ENCODE data around the gene NOL6.
A peak's percentile ranks its signal among the peaks of the same experiment; 100 is the strongest.

The NOL6 gene

DNA sequence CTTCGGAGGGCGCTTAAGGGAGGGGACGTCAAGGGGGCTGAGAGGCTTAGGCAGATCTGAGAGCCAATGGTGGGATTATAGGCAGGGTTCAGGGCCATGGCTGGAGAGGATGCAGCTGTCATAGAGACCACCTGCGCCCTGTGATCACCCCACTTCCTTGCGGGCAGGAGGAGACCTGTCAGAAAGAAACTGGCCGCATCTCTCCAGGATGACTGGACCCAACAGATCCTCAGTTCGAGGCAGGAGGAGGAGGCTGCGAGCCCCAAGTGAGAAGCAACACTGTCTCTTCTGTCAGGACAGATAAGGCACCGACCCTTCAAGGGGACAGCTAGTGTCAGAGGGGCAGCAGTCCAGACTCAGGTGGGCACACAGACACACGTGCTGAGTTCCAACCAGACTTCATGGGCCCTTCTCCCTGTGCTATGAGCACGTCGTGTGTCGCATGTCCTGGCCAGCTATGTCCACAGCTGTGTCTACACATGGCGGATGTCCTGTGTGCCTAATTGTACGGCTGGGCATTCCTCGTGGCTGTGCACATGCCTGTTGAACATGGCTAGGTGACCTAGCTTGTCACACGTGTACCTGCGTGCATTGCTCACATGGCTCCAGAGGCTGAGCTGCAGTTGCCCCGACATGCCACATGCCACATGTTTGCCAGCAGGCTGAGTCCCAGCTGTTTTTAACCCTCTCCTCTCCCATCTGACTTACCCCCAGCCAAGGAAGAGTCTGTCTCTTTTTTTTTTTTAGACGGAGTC, 25.7 kb downstream of the NOL6 start:
- Mint-ChIP-seq H3K4me1 (peaks cover 47% of the 10 kb centered on the region), H3K36me3 (ENCODE audit: low read depth) (no peaks in the 10 kb centered on the region), H3K27ac (peak overlapping the region; percentile 35), H3K9me3 (no peaks in the 10 kb centered on the region), H3K4me3 (peak overlapping the region; percentile 72), H3K27me3 (no peaks in the 10 kb centered on the region)
- ATAC-seq (no peak), DNase-seq (no peak)

DNA sequence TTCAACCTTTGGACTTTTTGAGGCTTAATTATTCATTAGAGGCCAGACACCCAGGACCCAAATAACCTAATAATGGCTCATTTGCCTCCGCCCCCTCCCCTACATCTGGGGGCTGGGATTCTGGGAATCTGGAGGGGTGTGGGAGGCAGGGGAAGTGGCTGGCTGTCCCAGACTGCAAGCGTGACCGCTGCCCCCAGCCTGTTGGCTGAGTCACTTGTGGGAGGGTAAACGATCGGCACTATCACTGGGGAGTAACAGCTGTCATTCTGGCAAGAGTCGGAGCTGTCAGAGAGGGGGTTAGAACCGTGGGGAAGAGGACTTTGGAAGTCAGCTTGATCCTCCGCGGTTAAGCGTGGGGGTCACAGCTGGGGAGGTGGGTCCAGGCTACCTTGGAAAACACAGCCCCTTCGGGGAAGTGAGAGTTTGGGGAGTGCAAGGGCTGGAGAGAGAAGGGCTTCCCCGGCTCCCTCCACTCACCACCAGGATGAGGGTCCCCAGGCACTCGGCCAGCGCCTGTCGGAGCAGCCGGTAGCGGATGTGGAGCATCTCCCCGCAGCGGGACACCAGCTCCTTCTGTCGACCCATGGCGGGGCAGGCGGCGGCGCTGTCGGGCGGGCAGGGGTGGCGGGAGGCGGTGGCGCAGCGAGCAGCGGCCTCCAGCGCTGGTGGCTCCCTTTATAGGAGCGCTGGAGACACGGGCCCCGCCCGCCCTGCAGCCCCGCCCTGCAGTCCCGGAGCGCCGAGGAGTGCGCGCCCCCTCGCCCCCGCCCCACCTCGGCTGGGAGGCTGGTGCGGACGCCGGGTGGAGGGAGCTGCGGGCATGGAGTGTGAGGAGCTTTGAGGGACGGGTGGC, 26.6 kb downstream of the NOL6 start, which contains the start of gene AQP3:
Gene AQP3, minus strand, starts transcription at position 648 of the 853 bp plus-strand sequence. Its CDS starts 63 bp downstream, at position 585.
- Mint-ChIP-seq H3K27me3 (no peaks in the 10 kb centered on the region), H3K36me3 (ENCODE audit: low read depth) (no peaks in the 10 kb centered on the region), H3K9me3 (no peaks in the 10 kb centered on the region), H3K4me3 (peak within 1 kb of the TSS; percentile 75), H3K4me1 (peaks cover 41% of the 10 kb centered on the region), H3K27ac (peak within 1 kb of the TSS; percentile 94)
- DNase-seq = peak; percentile 66
- peak; percentile 72 for ATAC-seq

DNA sequence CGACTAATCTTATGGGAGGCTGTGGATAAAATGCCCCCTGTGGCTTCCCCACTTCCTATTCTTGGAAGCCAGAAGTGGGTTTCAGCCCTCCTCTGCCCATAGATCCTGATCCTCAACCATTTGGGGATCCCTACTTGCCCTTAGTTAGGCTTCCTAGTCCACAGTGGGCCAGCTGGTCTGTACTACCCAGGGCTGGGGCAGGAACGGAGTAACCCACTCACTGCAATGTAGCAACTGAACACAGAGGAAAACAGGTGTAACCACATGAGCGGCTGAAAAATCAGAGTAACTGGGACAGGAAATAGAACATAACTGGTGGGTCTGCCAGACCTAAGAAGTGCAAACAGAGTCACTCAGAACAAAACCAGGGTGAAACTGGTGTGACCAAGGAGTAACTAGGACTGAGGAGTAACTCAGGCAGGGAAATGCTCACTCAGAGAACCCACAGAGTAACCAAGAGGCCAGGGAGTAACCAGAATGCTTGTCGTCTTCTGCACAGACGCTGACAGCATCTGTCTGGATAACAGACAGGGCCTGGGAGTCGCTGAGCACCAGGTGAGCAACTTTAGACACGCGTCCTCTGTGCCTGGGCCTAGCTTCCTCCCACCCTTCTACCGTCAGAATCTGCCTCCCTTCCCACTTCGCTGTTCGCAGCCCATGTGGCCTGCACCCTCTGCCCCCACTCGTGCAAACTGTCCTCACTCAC, 27.3 kb downstream of the NOL6 start:
- ATAC-seq (peak; percentile 86), DNase-seq (peak; percentile 44)
- Mint-ChIP-seq H3K36me3 (ENCODE audit: low read depth) (no peaks in the 10 kb centered on the region), H3K27ac (peak overlapping the region; percentile 94), H3K27me3 (no peaks in the 10 kb centered on the region), H3K9me3 (no peaks in the 10 kb centered on the region), H3K4me1 (peaks cover 39% of the 10 kb centered on the region), H3K4me3 (peak overlapping the region; percentile 75)

DNA sequence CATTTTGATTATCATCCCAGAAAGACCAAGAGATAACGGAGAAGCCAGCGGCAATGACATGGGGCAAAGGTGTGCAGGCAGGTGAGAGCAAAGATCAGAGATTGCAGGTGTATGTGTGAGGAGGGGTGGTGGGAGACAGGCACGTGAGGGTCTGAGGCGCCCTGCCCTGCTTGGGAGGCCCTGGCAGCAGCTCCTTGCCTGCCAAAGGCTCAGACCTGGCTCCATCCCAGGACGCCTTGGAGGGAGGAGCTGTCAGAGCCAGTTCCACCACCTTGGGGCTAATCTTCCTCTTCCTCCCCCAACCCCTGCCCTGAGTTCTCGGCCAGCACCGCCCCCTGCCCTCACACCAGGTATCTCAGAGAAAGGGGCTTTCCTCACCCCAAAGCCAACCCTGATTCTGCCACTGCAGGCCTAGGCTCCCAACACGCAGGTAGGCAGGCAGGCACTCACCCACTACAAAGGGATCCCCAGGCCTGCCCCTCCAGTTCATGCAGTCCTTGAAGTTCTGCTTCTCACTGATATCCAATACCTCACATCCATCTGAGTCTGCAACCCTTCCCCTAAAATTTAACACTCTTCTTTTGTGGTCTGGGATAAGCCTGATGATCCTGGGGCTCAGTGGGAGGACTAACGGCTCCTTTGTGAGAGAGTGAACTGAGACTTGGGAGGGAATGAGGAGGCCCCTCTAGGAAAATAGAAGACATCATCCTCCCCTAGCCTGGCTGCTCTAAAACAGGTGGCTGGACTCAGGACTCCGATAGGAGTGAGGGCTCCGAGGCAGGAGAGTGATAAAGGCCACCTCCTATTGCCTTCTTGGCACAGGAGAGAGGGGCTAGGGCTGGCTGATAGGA, 28.1 kb downstream of the NOL6 start:
- ATAC-seq = no peak
- no peak for DNase-seq
- Mint-ChIP-seq H3K4me1 (peaks cover 39% of the 10 kb centered on the region), H3K27me3 (no peaks in the 10 kb centered on the region), H3K27ac (peak overlapping the region; percentile 94), H3K9me3 (no peaks in the 10 kb centered on the region), H3K4me3 (no peak overlapping the region), H3K36me3 (ENCODE audit: low read depth) (no peaks in the 10 kb centered on the region)

DNA sequence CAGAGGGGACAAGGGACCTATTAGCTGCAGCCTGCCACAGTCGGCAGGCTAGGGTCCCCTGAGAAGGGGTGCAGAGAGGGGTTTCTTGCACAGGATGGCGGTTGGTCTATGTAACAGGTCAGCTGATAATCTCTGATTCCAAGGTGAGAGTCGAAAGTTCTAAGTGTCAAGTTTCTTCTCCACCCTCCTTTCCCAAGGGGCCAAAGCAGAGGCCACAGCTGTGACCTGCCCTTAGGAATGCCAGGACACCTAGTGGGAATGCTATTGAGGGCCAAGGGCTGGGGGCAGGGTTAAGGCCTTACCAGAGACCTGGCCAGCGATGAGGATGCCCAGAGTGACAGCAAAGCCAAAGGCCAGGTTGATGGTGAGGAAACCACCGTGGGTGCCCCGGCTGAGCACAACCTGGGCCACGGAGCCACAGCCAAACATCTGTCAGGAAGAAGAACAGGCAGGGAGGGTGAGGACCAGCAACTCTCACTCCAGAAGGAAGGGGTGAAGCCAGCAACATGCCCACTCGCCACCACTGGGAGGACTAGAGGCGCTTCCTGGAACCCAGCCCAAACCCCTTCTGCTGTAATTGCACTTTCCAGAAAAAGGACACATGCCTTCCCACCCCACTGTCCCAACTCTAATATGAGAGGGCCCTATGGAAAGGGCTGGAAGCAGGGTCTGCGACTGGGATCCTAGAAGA, 30.1 kb downstream of the NOL6 start:
- H3K27me3 Mint-ChIP-seq = no peaks in the 10 kb centered on the region
- DNase-seq (no peak), ATAC-seq (no peak)
- peaks cover 37% of the 10 kb centered on the region for H3K4me1 Mint-ChIP-seq
- no peaks in the 10 kb centered on the region for H3K9me3 Mint-ChIP-seq
- H3K4me3 Mint-ChIP-seq = no peak overlapping the region
- no peaks in the 10 kb centered on the region for H3K36me3 Mint-ChIP-seq (ENCODE audit: low read depth)
- H3K27ac Mint-ChIP-seq = no peak overlapping the region

DNA sequence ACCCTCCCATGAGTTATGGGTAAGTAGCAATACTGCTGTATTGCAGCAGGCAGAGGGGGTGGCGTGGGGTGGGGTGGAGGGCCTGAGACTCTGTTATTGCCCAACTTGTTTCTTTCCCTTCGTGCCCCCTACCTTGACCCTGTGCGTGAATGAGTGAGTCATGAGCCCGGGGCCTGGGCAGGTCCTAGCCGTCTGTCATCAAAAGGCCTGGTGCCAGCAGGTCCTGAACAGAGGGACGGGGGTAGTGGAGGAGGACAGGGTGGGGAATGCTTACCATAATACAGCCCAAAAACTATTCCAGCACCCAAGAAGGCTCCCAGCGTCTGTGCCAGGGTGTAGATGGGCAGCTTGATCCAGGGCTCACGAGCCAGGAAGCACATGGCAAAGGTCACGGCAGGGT, 30.7 kb downstream of the NOL6 start:
- Mint-ChIP-seq H3K27ac (no peak overlapping the region), H3K4me1 (peaks cover 32% of the 10 kb centered on the region), H3K36me3 (ENCODE audit: low read depth) (no peaks in the 10 kb centered on the region), H3K4me3 (no peak overlapping the region), H3K27me3 (no peaks in the 10 kb centered on the region), H3K9me3 (no peaks in the 10 kb centered on the region)
- no peak for ATAC-seq
- DNase-seq = no peak

DNA sequence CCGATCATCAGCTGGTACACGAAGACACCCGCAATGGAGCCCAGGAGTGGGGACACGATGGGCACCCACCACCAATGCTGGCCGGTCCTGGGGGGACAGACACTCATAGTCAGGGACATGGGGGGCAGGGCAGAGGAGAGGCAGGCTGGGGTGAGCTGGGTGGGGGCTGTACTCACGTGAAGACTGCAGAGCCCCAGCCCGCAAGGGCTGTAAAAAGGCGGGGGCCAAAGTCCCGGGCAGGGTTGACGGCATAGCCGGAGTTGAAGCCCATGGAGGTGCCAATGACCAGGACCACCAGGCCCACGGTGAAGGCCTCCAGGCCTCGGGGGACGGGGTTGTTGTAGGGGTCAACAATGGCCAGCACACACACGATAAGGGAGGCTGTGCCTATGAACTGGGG, 31.6 kb downstream of the NOL6 start:
- no peak for DNase-seq
- H3K4me1 Mint-ChIP-seq = peaks cover 29% of the 10 kb centered on the region
- no peaks in the 10 kb centered on the region for H3K36me3 Mint-ChIP-seq (ENCODE audit: low read depth)
- ATAC-seq = no peak
- H3K27me3 Mint-ChIP-seq = no peaks in the 10 kb centered on the region
- H3K27ac Mint-ChIP-seq = no peak overlapping the region
- no peak overlapping the region for H3K4me3 Mint-ChIP-seq
- H3K9me3 Mint-ChIP-seq = no peaks in the 10 kb centered on the region

DNA sequence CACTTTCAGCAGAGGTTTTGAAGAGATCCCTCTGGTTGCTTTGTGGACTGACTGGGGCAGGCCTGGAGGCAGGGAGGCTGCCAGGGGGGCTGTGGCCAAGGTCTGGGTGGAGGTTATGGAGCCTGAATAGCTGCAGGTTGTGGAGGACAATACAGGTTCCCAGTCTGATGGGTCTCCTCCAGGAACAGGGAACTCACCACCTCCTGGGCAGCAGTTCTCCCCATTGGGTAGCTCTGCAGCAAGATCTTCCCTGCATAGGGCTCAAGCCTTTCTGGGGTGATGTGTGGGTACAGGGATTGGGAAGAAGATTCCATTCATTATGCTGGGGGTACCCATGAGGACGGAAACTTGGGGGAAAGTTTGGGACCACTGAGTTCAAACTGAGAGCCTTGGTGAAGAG, 33.1 kb downstream of the NOL6 start:
- H3K4me3 Mint-ChIP-seq = no peak overlapping the region
- no peaks in the 10 kb centered on the region for H3K9me3 Mint-ChIP-seq
- ATAC-seq = peak; percentile 8
- peaks cover 14% of the 10 kb centered on the region for H3K4me1 Mint-ChIP-seq
- H3K27ac Mint-ChIP-seq = peak overlapping the region; percentile 5
- no peak for DNase-seq
- no peaks in the 10 kb centered on the region for H3K27me3 Mint-ChIP-seq
- no peaks in the 10 kb centered on the region for H3K36me3 Mint-ChIP-seq (ENCODE audit: low read depth)

DNA sequence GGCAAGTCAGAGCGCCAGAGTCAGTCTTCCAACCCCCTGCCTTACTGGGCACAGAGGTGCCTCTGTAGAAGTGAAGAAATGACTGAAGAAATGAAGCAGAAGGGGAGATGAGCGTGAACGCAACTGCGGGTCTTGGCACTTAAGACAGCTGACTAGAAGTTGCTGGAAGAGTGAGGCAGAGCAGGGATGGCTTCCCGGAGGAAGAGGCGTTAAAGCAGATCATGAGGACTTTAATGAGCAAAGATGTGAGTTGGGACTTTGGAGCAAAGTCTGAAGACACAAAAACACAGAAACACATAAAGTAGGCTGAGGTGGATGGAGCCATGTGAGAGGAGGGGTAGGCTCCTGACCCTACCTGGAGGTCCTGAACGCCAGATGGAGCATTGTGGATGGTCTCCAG, 33.5 kb downstream of the NOL6 start:
- DNase-seq (no peak), ATAC-seq (no peak)
- Mint-ChIP-seq H3K4me3 (no peak overlapping the region), H3K27me3 (no peaks in the 10 kb centered on the region), H3K4me1 (peaks cover 9% of the 10 kb centered on the region), H3K27ac (peak overlapping the region; percentile 5), H3K36me3 (ENCODE audit: low read depth) (no peaks in the 10 kb centered on the region), H3K9me3 (no peaks in the 10 kb centered on the region)

DNA sequence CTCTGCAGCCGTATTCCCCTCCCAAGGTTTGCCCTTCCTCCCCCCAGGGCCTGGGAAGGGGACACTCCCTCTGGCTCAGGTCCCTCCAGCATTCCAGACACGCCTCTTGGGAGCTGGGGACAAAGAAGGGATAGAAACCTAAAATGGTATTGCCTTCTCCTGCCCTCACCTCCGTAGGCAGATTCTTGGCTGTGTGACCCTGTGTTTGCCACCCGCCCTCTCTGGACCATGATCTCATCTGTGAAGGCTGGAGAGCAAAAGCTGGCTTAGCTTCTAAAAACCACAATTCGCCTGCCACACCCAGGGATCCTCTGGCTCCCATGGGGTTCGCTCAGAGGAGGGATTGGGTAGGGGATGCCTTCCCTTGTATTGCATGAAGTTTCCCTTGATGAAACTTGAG, 34.0 kb downstream of the NOL6 start:
- Mint-ChIP-seq H3K9me3 (no peaks in the 10 kb centered on the region), H3K4me1 (peaks cover 5% of the 10 kb centered on the region), H3K27me3 (no peaks in the 10 kb centered on the region), H3K4me3 (no peak overlapping the region), H3K36me3 (ENCODE audit: low read depth) (no peaks in the 10 kb centered on the region), H3K27ac (no peak overlapping the region)
- ATAC-seq (no peak), DNase-seq (no peak)

DNA sequence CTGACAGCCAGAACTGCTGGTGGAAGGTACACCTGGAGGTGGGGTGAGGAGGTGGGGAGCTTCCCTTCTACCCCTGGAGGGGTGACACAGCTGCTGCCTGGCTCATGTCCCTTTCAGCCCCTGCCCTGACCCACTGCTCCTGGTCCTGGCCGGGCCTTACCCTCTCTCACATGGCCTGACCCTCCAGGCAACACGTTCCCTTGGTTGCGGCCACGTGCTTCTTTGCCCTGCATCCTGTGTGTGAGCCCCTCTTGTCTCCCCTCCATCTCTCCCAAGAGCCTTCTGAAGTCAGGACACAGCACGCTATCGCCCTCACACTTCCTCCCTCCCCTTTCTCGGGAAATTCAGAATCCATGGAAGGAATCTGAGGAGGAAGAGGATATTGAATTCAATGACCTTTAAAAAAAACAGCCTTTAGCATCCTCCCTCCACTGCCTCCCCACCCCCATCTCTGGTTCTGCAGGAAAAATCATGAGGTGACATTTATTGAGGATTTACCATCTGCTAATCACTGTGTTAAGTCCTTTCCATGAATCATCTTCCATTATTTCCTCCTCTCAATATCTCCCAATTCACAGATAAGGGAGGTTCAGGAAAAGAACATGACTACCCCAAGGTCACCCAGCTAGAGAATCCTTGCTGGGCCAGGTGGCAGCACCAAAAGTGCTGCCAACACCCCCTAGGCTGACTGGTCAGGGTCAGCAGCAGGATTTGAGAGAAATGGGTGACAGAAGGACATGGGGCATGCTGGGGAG, 34.6 kb downstream of the NOL6 start:
- Mint-ChIP-seq H3K4me1 (peaks cover 3% of the 10 kb centered on the region), H3K27me3 (no peaks in the 10 kb centered on the region), H3K9me3 (no peaks in the 10 kb centered on the region), H3K4me3 (no peak overlapping the region), H3K36me3 (ENCODE audit: low read depth) (no peaks in the 10 kb centered on the region), H3K27ac (no peak overlapping the region)
- ATAC-seq = no peak
- DNase-seq = no peak

DNA sequence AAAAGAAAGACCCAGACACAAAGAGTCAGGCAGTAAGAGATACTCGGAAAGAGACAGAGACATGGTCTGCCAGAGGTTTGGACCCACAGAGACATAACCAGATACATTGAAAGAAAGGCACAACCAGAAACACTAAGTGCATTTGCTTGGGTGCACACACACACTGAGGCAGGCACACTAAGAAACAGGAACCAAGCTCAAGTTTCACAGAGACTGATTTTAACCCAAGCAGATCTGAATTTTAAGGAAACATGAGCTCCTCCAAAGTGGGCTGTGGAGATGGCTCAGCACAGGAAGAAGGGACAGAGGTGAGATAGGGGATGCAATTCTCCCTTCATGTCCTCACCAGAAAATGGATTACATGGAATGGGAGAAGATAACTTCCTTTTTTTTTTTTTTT, 35.8 kb downstream of the NOL6 start:
- no peak for DNase-seq
- H3K9me3 Mint-ChIP-seq = no peaks in the 10 kb centered on the region
- H3K4me3 Mint-ChIP-seq = no peak overlapping the region
- ATAC-seq = no peak
- H3K4me1 Mint-ChIP-seq = peaks cover 3% of the 10 kb centered on the region
- no peaks in the 10 kb centered on the region for H3K36me3 Mint-ChIP-seq (ENCODE audit: low read depth)
- H3K27ac Mint-ChIP-seq = no peak overlapping the region
- no peaks in the 10 kb centered on the region for H3K27me3 Mint-ChIP-seq

DNA sequence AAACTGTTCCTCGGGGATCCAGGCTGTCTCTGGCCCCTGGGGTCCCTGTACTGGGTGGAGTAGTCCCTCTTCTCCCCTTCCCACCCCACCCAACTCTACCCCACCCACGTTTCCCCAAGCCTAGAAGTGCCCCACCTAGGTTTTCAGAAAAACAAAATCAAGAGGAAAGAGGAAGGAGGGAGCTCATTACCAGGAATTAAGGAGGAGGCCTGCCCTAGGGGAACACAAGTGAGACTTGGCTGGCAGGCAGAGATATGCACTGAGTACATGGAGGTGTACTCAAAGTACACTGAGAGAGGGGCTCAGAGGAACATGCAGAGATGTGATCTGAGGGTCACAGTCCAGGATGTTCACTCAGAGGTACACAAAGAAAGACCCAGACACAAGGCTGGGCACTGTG, 36.5 kb downstream of the NOL6 start:
- Mint-ChIP-seq H3K36me3 (ENCODE audit: low read depth) (no peaks in the 10 kb centered on the region), H3K4me3 (no peak overlapping the region), H3K27ac (no peak overlapping the region), H3K9me3 (no peaks in the 10 kb centered on the region), H3K27me3 (no peaks in the 10 kb centered on the region), H3K4me1 (peaks cover 3% of the 10 kb centered on the region)
- ATAC-seq (no peak), DNase-seq (no peak)

Data from activated naive CD8-positive, alpha-beta T cell treated with anti-CD3 and anti-CD28 coated beads, Interleukin-2, amount 50 U/mL, for 24 hours (primary cell).